Erythroblast (primary cell): ENCODE results near the gene MYH9.

ENCODE experiments used
- GATA1 ChIP-seq: IDR thresholded peaks from 2 replicates; pipeline ENCODE4 v1.6.1; 2011; ENCODE audit warnings: low read depth, mild to moderate bottlenecking, control low read depth, low read length, moderate library complexity
- POLR2A ChIP-seq: IDR thresholded peaks from 2 replicates; pipeline ENCODE4 v1.6.1; 2011; ENCODE audit warnings: mild to moderate bottlenecking, low read length

- TF ChIP-seq POLR2A (no peak), GATA1 (no peak)
Measured at GRCh38 chr22:36301851-36302250, 85.9 kb downstream of the MYH9 start.
